SHP77 (cell line): Measurements from ENCODE around the gene DENND4B.
A peak's percentile ranks its signal among the peaks of the same experiment; 100 is the strongest.

Experiments used
- DNase-seq, 2 experiments: peaks; one replicate each; lab custom pipeline; 2025; lab: John Stamatoyannopoulos, UW

The DENND4B gene

DNA sequence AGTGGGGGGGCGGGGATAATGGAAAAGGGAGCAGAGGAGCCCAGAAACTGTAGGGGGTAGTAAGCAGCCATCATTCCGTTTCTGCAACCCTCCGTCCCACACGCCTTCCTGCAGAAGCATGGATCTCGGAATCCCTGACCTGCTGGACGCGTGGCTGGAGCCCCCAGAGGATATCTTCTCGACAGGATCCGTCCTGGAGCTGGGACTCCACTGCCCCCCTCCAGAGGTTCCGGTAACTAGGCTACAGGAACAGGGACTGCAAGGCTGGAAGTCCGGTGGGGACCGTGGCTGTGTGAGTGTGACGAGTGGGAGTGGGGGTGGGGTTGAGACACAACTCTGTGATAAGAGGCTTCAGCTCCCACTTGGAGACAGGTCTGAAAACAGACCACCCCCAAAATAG, 21.9 kb upstream of the DENND4B start:
- DNase-seq: no peak

- DNase-seq: peak in 1 of 2 experiments; percentile 47
Observed at GRCh38 chr1:153968000-153968363, 21.5 kb upstream of the DENND4B start.

DNA sequence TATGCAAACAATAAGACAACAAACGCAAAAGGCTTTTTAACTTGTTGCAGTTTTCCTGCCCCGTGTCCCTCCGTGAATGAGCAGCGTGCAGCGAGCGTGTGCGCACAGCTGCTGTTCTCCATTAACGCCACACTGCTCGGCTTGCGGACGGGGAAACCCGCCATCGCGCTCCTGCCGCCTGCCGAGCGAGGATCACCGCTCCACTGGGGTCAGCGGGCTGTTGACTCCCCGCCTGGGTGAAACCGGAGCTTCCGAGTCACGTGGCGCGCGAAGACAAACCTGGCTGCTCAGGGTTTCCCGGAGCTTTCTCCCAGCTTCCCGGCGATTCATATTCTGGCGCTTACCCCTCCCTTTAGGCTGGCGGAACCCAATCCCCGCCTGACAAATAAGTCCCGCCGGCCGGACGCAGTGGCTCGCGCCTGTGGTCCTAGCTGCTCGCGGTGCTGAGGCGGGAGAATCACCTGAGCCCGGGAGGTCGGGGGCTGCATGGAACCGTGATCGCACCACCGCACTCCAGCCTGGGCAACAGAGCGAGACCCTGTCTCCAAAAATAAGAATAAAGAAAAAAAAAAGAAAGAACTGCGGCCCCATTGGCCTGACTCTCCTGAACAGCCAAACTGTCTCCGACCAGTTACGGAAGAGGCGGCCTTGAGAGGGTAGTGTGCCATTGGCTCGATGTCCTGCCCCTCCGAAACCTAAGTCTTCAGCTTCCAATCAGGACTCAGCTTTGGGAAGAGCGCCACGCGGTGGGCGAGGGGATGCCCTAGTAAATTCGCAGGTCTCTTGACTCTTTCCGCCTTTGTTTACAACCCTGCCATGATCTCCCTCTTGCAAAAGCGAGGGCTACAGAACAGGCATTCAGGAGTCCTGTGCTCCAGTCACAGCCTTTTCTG, 20.8 kb upstream of the DENND4B start, which contains the start of gene CREB3L4:
Gene CREB3L4, plus strand, starts transcription at position 796 of the 893 bp plus-strand sequence. CDS start 624 bp downstream, outside the sequence.
- DNase-seq: peak; percentile 99

GRCh38 chr1:153963850-153964331, 17.4 kb upstream of the DENND4B start:
- peak; percentile 53 to 67 for DNase-seq

GRCh38 chr1:153963030-153963849, 16.7 kb upstream of the DENND4B start, which contains the start of gene SLC39A1:
TSS of gene SLC39A1 (minus strand) at chr1:153963537. CDS start at chr1:153962715, 822 bp downstream.
- peak; percentile 99 to 100 for DNase-seq

- DNase-seq: peak in 1 of 2 experiments; percentile 18
Observed at GRCh38 chr1:153962088-153963029, 15.8 kb upstream of the DENND4B start.

- DNase-seq: no peak
Observed at GRCh38 chr1:153961421-153961820, 14.9 kb upstream of the DENND4B start.

- DNase-seq: no peak
Observed at GRCh38 chr1:153960206-153960605, 13.7 kb upstream of the DENND4B start.

- no peak for DNase-seq
Observed at GRCh38 chr1:153959454-153959853, 12.9 kb upstream of the DENND4B start.

DNA sequence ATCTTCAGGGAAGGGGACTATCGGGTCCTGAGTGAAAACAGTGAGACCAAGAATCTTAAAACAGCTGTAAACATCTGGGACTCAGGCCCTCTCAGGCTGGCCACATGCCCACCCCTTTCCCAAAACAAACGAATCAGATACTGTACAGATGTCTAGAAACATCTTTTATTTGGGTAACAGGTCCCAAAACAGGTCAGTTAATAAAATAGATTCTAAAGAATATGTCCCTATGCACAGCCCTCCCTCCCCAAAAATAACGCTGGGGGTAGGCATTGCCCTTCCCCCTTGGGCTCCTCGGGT, 12.4 kb upstream of the DENND4B start:
- no peak for DNase-seq

DNA sequence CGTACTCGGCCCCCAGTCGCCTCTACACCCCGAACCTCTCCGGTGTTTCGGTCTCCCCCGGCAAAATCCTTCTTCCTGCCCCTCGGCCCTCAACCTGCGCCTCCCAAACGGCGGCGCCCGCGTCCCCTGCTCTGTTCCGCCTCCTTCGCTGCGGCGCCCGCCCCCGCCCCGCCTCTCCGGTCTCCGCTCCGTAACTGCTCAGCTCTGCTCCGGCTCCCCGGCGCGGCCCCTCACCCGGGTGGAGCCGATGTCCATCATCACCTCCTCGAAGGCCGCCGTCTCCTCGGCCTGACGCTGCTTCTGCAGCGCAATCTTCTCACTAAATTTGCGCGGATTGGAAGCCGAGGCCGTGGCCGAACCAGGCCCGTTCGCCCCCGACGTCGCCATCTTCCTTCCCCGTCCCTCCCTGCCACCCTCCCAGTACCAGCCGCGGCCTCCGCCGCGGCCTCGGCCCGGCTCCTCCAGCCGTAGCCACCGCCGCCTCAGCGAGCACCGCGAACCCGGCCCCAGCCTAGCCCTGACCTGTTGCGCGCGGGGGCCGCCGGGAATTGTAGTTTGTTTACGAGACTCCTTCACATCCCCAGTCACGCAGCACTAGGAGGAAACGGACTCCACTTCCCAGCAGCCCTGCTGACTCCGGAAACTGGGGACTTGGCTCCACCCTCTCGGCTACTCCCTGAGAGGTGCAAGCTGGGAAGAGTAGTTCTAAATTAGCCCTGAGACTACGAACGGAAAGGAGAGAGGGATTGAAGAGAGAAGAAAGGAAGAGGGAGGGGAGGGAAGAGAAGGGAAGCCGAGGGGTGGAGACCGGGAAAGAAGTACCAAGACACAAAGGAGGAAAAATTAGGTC, 11.8 kb upstream of the DENND4B start, which contains the start of gene CRTC2:
Gene CRTC2, minus strand, starts transcription at position 502 of the 850 bp plus-strand sequence. Its CDS starts 115 bp downstream, at position 387.
- DNase-seq: peak; percentile 100

DNA sequence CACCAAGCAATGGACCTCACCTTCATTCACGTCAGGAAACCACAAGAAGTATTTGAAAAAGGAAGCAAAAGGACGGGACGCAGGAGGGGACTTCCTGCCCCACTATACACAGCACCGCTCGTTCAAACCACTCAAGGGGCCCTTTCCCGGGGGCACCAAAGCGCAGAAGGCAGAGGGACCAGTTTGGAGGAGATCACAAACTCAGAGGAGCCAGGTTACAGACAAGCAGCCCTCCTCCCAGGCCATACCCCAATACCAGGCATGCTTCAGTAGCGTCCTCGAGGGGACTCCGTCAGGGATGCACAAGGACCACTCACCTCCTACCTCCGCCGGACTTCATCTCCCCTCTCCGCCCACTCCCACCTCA, 11.2 kb upstream of the DENND4B start:
- DNase-seq: peak in 1 of 2 experiments; percentile 57

DNA sequence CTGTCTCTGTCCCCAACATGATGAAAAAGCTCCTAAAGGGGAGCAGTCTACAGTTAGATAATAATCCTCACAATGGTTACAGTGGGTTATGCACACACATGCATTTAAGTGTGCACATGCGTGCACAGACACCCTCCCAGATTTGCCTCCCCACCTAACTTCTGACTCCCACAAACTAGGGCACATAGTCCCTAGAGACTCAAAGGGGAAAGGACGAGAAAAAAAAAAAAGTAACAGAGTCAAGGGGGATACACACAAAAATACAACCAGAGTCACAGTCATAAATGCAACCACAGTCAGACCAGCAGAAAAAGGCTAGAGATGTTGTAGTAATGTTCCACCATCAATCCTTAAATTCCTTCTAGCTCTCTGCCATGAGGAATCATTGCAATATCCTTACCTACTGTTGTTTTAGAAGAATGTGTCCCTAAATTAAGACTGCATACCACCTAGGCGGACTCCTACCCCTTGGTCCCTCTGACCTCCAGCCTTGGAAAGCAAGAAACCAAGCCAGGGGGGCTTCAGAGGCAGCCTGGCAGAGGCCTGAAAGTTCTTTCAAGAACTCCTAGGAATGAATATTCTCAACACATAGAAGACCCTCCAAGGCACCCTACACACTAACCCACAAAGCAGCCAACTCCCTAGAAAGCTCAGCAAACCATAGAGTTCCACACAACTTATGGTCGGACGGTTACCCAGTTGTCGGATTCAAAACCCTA, 10.6 kb upstream of the DENND4B start:
- DNase-seq: no peak

GRCh38 chr1:153954826-153955225, 8.3 kb upstream of the DENND4B start:
- DNase-seq: no peak

DNA sequence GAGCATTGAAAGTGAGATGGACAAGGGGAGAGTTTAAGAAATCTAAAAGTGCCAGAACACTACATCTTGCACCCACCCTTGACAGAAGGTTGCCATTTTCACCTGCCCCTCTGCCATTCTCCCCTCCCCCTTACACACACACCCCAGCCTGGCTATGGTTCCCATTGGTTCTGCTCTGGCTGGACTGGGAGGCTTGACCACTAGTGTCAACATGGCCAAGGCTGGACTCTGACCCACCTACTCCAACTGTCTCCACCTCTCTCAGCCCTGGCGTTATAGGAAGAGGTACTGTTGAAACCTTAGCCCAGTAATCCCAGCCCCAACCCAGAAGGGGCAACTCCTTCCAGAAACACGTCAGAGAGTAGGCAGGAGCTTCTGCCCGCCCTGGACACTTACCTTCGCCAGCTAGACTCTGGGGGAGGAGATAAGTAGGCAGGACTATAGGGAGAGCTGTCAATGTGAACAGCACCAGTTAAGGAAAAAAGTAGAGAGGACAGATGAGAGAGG, 7.4 kb upstream of the DENND4B start:
- no peak for DNase-seq

GRCh38 chr1:153951801-153952200, 5.3 kb upstream of the DENND4B start:
- no peak for DNase-seq

DNA sequence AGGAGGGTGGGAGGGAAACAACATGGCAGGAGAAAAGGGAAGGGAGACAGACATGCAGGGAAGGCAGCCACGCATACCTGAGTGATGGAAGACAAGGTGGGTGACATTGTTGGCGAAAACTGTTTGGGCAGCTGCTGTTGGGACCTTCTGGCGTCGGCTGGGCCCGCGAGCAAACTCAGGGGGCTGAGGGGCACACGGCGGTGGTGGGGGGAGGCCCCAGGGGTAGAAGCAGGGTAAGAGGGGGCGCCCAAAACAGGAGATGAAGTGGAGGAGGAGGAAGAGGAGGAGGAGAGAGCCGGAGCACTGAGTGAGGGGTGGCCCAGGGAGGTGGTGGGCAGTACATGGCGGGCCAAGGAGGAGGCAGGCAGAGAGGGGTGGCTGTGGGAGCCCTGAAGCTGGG, 4.7 kb upstream of the DENND4B start:
- DNase-seq: no peak

- DNase-seq: peak in 1 of 2 experiments; percentile 83
Observed at GRCh38 chr1:153945795-153946621, 510 bp downstream of the DENND4B start.
